ENCODE results near the gene MCCD1.
"Not testable (repeated sequence)": the region's sequence is repeated elsewhere in the genome, so short reads cannot be mapped to it uniquely, and the experiment has no call there.

The MCCD1 gene

GRCh38 chr6:31483392-31483791 lies 45.4 kb upstream of the MCCD1 start:
- TF ChIP-seq CTCF (conservative IDR thresholded peaks at IDR 0.05; ENCODE audit: low read depth, low read length), result no peak
- Histone ChIP-seq H3K9ac (no peak overlapping the region), H3K79me2 (ENCODE audit: insufficient read depth, low read depth) (no peaks in the 10 kb centered on the region), H3K36me3 (ENCODE audit: insufficient read depth) (no peaks in the 10 kb centered on the region), H4K20me1 (ENCODE audit: insufficient read depth) (no peaks in the 10 kb centered on the region), H3K4me3 (IDR thresholded peaks at IDR 0.05; ENCODE audit: insufficient read depth, low read depth, low read length) (no peak overlapping the region), H3K27me3 (ENCODE audit: insufficient read depth, low read depth) (no peaks in the 10 kb centered on the region), H3K4me1 (ENCODE audit: low read depth, poor library complexity, severe bottlenecking) (no peaks in the 10 kb centered on the region), H2AFZ (ENCODE audit: low read depth) (no peak overlapping the region), H3K4me2 (no peak overlapping the region), H3K27ac (no peak overlapping the region)

GRCh38 chr6:31485055-31485454 lies 43.7 kb upstream of the MCCD1 start:
- no peak overlapping the region for H3K4me2 ChIP-seq
- no peaks in the 10 kb centered on the region for H4K20me1 ChIP-seq (ENCODE audit: insufficient read depth)
- TF ChIP-seq CTCF (conservative IDR thresholded peaks at IDR 0.05; ENCODE audit: low read depth, low read length), result no peak
- no peak overlapping the region for H3K9ac ChIP-seq
- no peaks in the 10 kb centered on the region for H3K36me3 ChIP-seq (ENCODE audit: insufficient read depth)
- no peaks in the 10 kb centered on the region for H3K27me3 ChIP-seq (ENCODE audit: insufficient read depth, low read depth)
- no peak overlapping the region for H3K27ac ChIP-seq
- no peak overlapping the region for H2AFZ ChIP-seq (ENCODE audit: low read depth)
- no peak overlapping the region for H3K4me3 ChIP-seq (IDR thresholded peaks at IDR 0.05; ENCODE audit: insufficient read depth, low read depth, low read length)
- H3K79me2 ChIP-seq (ENCODE audit: insufficient read depth, low read depth), result no peaks in the 10 kb centered on the region
- no peaks in the 10 kb centered on the region for H3K4me1 ChIP-seq (ENCODE audit: low read depth, poor library complexity, severe bottlenecking)

DNA sequence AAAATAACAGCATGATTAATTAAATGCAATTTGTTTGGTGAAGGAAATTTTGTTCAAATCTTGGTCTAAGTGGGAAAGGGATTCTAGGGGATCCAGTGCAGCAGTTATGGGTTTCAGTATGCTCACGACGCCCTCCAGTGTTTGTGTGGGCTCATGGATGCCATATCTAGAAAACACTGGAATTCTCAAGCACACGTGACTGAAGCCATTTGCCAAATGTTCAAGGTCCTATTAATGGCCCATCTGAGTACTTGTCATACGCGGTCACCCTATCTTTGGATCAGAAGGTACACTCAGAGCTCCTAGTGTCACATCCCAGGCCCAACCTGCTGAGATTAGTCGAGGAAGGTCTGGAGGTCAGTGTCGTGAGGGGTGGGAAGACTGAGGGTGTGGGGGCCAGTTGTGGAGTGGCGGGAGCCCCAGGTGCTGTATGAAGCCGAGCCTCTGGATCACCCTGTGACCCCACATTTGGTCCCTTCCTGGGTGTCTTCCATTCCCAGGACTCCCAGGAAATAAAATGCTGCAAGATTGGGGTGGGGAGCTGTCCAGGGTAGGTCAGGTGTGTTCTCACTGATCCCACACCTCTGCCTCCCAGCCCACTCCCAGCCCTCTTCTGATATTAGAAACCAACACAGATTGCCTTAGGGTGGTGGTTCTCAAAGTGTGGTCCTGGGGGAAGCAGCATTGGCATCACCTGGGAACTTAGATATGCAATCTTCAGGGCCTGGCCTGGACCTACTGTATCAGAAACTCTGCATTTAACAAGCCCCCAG lies 42.5 kb upstream of the MCCD1 start:
- H3K4me2 ChIP-seq; H3K4me3 ChIP-seq (IDR thresholded peaks at IDR 0.05; ENCODE audit: insufficient read depth, low read depth, low read length); H3K27ac ChIP-seq; H4K20me1 ChIP-seq (ENCODE audit: insufficient read depth); H3K9ac ChIP-seq; H2AFZ ChIP-seq (ENCODE audit: low read depth); H3K4me1 ChIP-seq (ENCODE audit: low read depth, poor library complexity, severe bottlenecking); H3K27me3 ChIP-seq (ENCODE audit: insufficient read depth, low read depth); H3K79me2 ChIP-seq (ENCODE audit: insufficient read depth, low read depth); H3K36me3 ChIP-seq (ENCODE audit: insufficient read depth): not testable (repeated sequence)

DNA sequence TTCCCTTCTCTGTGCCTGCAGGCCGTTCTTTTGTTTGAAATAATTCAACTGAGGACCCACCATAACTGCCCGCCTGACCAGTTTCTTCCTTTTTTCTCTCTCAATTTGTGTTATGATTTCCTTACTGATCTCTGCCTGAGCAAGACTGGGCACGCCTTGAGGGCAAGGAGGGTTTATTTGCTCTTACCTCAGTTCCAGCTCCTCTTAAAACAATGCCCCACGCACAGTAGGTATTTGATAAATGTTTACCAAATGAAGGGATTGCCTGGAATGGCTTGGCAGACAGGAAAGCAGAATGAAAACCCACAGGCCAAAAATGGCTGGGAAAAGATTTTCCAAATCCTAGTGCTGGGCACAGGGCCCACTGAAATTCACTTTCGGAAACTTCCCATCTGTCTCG lies 41.1 kb upstream of the MCCD1 start:
- peaks cover 12% of the 10 kb centered on the region for H3K4me1 ChIP-seq (ENCODE audit: low read depth, poor library complexity, severe bottlenecking)
- H3K79me2 ChIP-seq (ENCODE audit: insufficient read depth, low read depth); H3K36me3 ChIP-seq (ENCODE audit: insufficient read depth); H3K9ac ChIP-seq; H3K4me2 ChIP-seq; H4K20me1 ChIP-seq (ENCODE audit: insufficient read depth); H2AFZ ChIP-seq (ENCODE audit: low read depth); H3K27me3 ChIP-seq (ENCODE audit: insufficient read depth, low read depth); H3K4me3 ChIP-seq (IDR thresholded peaks at IDR 0.05; ENCODE audit: insufficient read depth, low read depth, low read length); H3K27ac ChIP-seq: not testable (repeated sequence)

GRCh38 chr6:31489086-31489485 lies 39.7 kb upstream of the MCCD1 start:
- H3K36me3 ChIP-seq (ENCODE audit: insufficient read depth), result no peaks in the 10 kb centered on the region
- TF ChIP-seq CTCF (conservative IDR thresholded peaks at IDR 0.05; ENCODE audit: low read depth, low read length), result no peak
- H2AFZ ChIP-seq (ENCODE audit: low read depth), result no peak overlapping the region
- H3K27ac ChIP-seq, result no peak overlapping the region
- no peaks in the 10 kb centered on the region for H3K27me3 ChIP-seq (ENCODE audit: insufficient read depth, low read depth)
- no peak overlapping the region for H3K9ac ChIP-seq
- no peaks in the 10 kb centered on the region; the same call in 1 of the 2 replicates for H3K79me2 ChIP-seq (ENCODE audit: insufficient read depth, low read depth)
- H3K4me3 ChIP-seq (IDR thresholded peaks at IDR 0.05; ENCODE audit: insufficient read depth, low read depth, low read length), result no peak overlapping the region
- no peaks in the 10 kb centered on the region for H4K20me1 ChIP-seq (ENCODE audit: insufficient read depth)
- no peak overlapping the region for H3K4me2 ChIP-seq
- H3K4me1 ChIP-seq (ENCODE audit: low read depth, poor library complexity, severe bottlenecking), result peaks cover 19% of the 10 kb centered on the region
